Neural crest cell (in vitro differentiated cells): ENCODE data around the gene RNF38. TPM values are rescaled to one million over a fixed set of nuclear protein-coding genes. Genes with fewer than 3 reads are reported as not detected.

Experiments
- DNase-seq: peaks from one replicate; pipeline ENCODE4 v3.0.0; 2021; ENCODE audit warnings: low read depth, mixed read lengths, low spot score
- H3K27ac Mint-ChIP-seq: one replicate; pipeline ENCODE4 v1.8.0; 2021; ENCODE audit warnings: mild to moderate bottlenecking, mixed read lengths; ENCODE audit not compliant: unreplicated experiment
- H3K27me3 Mint-ChIP-seq: 2 replicates; pipeline ENCODE4 v1.8.0; 2021; ENCODE audit warnings: low read depth, mild to moderate bottlenecking, mixed read lengths
- H3K36me3 Mint-ChIP-seq: 2 replicates; pipeline ENCODE4 v1.8.0; 2021; ENCODE audit warnings: low read depth, mild to moderate bottlenecking, mixed read lengths
- H3K4me1 Mint-ChIP-seq: 2 replicates; pipeline ENCODE4 v1.8.0; 2021; ENCODE audit warnings: mixed read lengths
- H3K4me3 Mint-ChIP-seq: one replicate; pipeline ENCODE4 v1.8.0; 2021; ENCODE audit warnings: mild to moderate bottlenecking, mixed read lengths
- H3K9me3 Mint-ChIP-seq: 2 replicates; pipeline ENCODE4 v1.8.0; 2021; ENCODE audit warnings: mixed read lengths
- CTCF ChIP-seq: fragments of 200-600 bp; sonication (generic); conservative IDR thresholded peaks from 2 replicates; pipeline ENCODE4 v1.5.0; 2021; ENCODE audit warnings: antibody characterized with exemption, mild to moderate bottlenecking
- total RNA-seq: library from RNA; stranded (reverse); gene quantifications from 2 replicates; pipeline ENCODE4 v1.2.1, GENCODE V29; 2021

RNF38 gene
- total RNA-seq, 1 donor from 2014 or later, result 55.7 TPM

- Mint-ChIP-seq H3K27me3 (no peaks in the 10 kb centered on the region), H3K4me3 (peak overlapping the region; percentile 45), H3K27ac (no peak overlapping the region), H3K9me3 (no peaks in the 10 kb centered on the region), H3K36me3 (no peaks in the 10 kb centered on the region), H3K4me1 (peaks cover 7% of the 10 kb centered on the region)
- peak; percentile 52 for DNase-seq
- TF ChIP-seq CTCF, result peak; percentile 96
Observed at GRCh38 chr9:36407122-36407723, 7.2 kb upstream of the RNF38 start.

GRCh38 chr9:36402536-36402935 lies 2.5 kb upstream of the RNF38 start:
- no peak overlapping the region for H3K27ac Mint-ChIP-seq
- peak overlapping the region; percentile 94 for H3K4me3 Mint-ChIP-seq
- no peaks in the 10 kb centered on the region for H3K9me3 Mint-ChIP-seq
- H3K27me3 Mint-ChIP-seq, result no peaks in the 10 kb centered on the region
- no peaks in the 10 kb centered on the region for H3K36me3 Mint-ChIP-seq
- DNase-seq, result no peak
- H3K4me1 Mint-ChIP-seq, result peaks cover 36% of the 10 kb centered on the region
- TF ChIP-seq CTCF, result no peak

GRCh38 chr9:36401897-36402480 lies 1.9 kb upstream of the RNF38 start:
- peaks cover 31% of the 10 kb centered on the region for H3K4me1 Mint-ChIP-seq
- H3K9me3 Mint-ChIP-seq, result no peaks in the 10 kb centered on the region
- no peak for DNase-seq
- no peak for TF ChIP-seq CTCF
- H3K4me3 Mint-ChIP-seq, result peak overlapping the region; percentile 94
- H3K27me3 Mint-ChIP-seq, result no peaks in the 10 kb centered on the region
- no peak overlapping the region for H3K27ac Mint-ChIP-seq
- no peaks in the 10 kb centered on the region for H3K36me3 Mint-ChIP-seq

GRCh38 chr9:36401164-36401740 lies 1.2 kb upstream of the RNF38 start:
- no peak for DNase-seq
- H3K4me3 Mint-ChIP-seq, result peak overlapping the region; percentile 94
- no peaks in the 10 kb centered on the region for H3K9me3 Mint-ChIP-seq
- H3K36me3 Mint-ChIP-seq, result no peaks in the 10 kb centered on the region
- H3K27ac Mint-ChIP-seq, result peak overlapping the region; percentile 98
- peaks cover 34% of the 10 kb centered on the region for H3K4me1 Mint-ChIP-seq
- TF ChIP-seq CTCF, result no peak
- H3K27me3 Mint-ChIP-seq, result no peaks in the 10 kb centered on the region

- H3K4me1 Mint-ChIP-seq, result peaks cover 41% of the 10 kb centered on the region
- H3K27ac Mint-ChIP-seq, result peak overlapping the region; percentile 100
- H3K9me3 Mint-ChIP-seq, result no peaks in the 10 kb centered on the region
- H3K36me3 Mint-ChIP-seq, result no peaks in the 10 kb centered on the region
- TF ChIP-seq CTCF, result no peak
- peak; percentile 77 for DNase-seq
- H3K4me3 Mint-ChIP-seq, result peak overlapping the region; percentile 94
- no peaks in the 10 kb centered on the region for H3K27me3 Mint-ChIP-seq
Observed at GRCh38 chr9:36400332-36401163, 479 bp upstream of the RNF38 start.
